ENCODE data around the gene INPP5E. TPM values are rescaled to one million over a fixed set of nuclear protein-coding genes. Genes with fewer than 3 reads are reported as not detected.

INPP5E gene
- total and polyA plus RNA-seq, 2 experiments from 2014 or later = 5.3 to 7.1 TPM

DNA sequence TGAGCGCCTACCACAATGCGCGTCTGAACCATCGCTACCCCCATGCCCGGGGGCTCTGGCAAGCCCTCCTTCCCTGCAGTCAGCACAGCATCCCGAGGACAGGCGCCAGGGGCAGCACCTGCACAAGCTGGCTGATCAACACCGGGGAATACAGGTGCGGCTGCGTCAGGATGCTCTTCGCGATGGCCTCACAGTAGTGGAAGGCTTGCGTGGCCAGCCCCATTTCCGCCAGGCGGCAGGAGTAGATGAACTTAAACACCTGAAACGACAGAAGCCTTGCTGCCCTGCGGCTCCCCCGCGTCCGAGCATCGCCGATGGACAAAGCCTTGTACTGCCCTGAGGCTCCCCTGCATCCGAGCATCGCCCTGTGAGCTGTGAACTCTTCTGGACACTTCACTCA is 17.7 kb upstream of the INPP5E start:
- H3K36me3 ChIP-seq (replicated peaks; ENCODE audit: insufficient read depth, low read depth) = no peaks in the 10 kb centered on the region

DNA sequence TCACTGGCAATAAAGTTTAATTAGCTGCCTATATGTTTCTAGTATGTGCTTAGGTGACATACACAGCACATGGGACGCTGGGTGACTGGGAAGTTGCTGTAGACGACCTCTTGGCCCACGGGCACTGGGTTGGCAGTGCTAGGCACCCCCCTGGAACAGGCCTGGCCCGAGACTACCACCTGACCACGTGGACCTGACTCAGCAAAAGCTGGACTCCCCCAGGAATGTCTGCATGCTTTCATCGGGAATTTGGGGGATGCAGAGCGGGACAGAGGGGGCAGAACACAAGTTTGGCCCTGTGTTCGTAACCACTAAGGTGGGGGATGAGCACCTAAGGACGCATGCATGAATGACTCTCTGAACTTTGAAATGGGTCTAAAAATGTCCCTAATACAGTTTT is 16.6 kb upstream of the INPP5E start:
- no peaks in the 10 kb centered on the region for H3K9me2 ChIP-seq (replicated peaks; ENCODE audit: insufficient read depth)
- no peaks in the 10 kb centered on the region for H3K36me3 ChIP-seq (replicated peaks; ENCODE audit: insufficient read depth, low read depth)
- H3K4me2 ChIP-seq = no peak overlapping the region
- H3K79me2 ChIP-seq = no peaks in the 10 kb centered on the region
- WGBS (ENCODE audit: low lambda C conversion rate, missing lambda C conversion rate) = 96% methylated on average over 9 of the region's 9 CpGs
- no peak for DNase-seq (ENCODE audit: low spot score)
- no peaks in the 10 kb centered on the region for H3K9me3 ChIP-seq (ENCODE audit: low read depth)
- no peaks in the 10 kb centered on the region for H4K20me1 ChIP-seq (ENCODE audit: insufficient read depth, poor library complexity, severe bottlenecking)
- no peak overlapping the region for H3K27ac ChIP-seq
- H2AFZ ChIP-seq = no peak overlapping the region
- no peaks in the 10 kb centered on the region for H3K27me3 ChIP-seq
- TF ChIP-seq, protein P1, sequence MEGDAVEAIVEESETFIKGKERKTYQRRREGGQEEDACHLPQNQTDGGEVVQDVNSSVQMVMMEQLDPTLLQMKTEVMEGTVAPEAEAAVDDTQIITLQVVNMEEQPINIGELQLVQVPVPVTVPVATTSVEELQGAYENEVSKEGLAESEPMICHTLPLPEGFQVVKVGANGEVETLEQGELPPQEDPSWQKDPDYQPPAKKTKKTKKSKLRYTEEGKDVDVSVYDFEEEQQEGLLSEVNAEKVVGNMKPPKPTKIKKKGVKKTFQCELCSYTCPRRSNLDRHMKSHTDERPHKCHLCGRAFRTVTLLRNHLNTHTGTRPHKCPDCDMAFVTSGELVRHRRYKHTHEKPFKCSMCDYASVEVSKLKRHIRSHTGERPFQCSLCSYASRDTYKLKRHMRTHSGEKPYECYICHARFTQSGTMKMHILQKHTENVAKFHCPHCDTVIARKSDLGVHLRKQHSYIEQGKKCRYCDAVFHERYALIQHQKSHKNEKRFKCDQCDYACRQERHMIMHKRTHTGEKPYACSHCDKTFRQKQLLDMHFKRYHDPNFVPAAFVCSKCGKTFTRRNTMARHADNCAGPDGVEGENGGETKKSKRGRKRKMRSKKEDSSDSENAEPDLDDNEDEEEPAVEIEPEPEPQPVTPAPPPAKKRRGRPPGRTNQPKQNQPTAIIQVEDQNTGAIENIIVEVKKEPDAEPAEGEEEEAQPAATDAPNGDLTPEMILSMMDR (IDR thresholded peaks at IDR 0.05; ENCODE audit: poor library complexity) = no peak
- TF ChIP-seq EZH2 (IDR thresholded peaks at IDR 0.05; ENCODE audit: borderline replicate concordance) (no peak), EZH2phosphoT487 (IDR thresholded peaks at IDR 0.05; ENCODE audit: low read depth, severe bottlenecking, unreplicated experiment) (no peak)
- H3K4me1 ChIP-seq (ENCODE audit: insufficient read depth) = no peaks in the 10 kb centered on the region
- no peak overlapping the region for H3K4me3 ChIP-seq

More for the DNA sequence above, 17.7 kb upstream of the INPP5E start:
- Histone ChIP-seq H3K27me3 (no peaks in the 10 kb centered on the region), H3K4me2 (no peak overlapping the region), H3K4me1 (ENCODE audit: insufficient read depth) (no peaks in the 10 kb centered on the region), H3K79me2 (no peaks in the 10 kb centered on the region), H3K9me3 (ENCODE audit: low read depth) (no peaks in the 10 kb centered on the region), H2AFZ (no peak overlapping the region), H3K27ac (no peak overlapping the region), H3K9me2 (replicated peaks; ENCODE audit: insufficient read depth) (no peaks in the 10 kb centered on the region), H3K4me3 (no peak overlapping the region), H4K20me1 (ENCODE audit: insufficient read depth, poor library complexity, severe bottlenecking) (no peaks in the 10 kb centered on the region)
- DNase-seq (ENCODE audit: low spot score) = no peak
- TF ChIP-seq, protein P1 (IDR thresholded peaks at IDR 0.05; ENCODE audit: poor library complexity) = no peak
- TF ChIP-seq EZH2phosphoT487 (IDR thresholded peaks at IDR 0.05; ENCODE audit: low read depth, severe bottlenecking, unreplicated experiment) (no peak), EZH2 (IDR thresholded peaks at IDR 0.05; ENCODE audit: borderline replicate concordance) (no peak)
- WGBS (ENCODE audit: low lambda C conversion rate, missing lambda C conversion rate) = 97% methylated on average over 16 of the region's 24 CpGs

DNA sequence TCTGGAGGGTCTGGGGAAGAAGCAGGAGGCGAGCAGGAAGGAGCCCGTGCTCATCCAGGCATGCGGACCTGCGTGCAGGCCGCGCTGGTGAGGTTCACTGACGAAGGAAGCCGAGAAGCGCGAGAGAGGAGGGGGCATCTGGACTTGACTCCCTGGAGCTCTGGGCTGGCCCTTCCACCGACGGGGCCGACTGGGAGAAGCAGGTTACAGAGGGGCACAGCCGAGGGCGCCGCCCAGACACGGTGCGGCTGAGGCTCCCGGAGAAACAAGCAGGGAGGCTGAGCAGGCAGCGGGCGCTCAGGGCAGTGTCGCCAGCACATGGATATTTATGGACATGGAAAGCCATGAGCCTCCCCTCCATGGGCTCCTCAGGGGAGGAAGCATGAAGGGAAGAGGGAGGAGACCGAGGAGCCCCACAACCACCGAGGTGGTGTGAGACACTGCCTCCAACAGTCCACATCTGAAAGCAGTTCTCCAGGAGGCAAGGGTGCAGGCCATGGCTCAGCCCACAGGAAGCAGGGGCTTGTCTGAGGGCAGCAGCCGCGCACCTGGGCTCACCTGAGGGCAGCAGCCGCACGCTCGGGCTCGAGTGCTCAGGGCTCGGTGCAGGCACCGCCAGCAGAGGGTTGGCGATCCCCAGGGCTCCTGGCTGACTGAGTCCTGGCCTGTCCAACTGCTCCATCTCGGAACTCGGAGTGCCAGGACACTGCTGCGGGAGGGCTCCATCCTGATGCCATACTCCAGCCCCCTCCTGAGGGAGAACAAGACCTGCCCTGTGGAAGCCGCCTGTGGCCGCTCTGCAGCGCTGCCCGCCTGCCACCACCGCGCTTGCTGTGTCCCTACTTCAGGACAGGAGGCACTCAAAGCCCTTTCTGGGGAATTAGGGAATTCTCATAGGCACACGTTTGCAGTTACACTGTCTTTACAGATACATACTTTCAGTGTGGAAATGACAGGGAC is 15.7 kb upstream of the INPP5E start:
- Histone ChIP-seq H3K9me3 (ENCODE audit: low read depth) (no peaks in the 10 kb centered on the region), H2AFZ (no peak overlapping the region), H3K4me3 (no peak overlapping the region), H3K9me2 (replicated peaks; ENCODE audit: insufficient read depth) (no peaks in the 10 kb centered on the region), H3K27me3 (no peaks in the 10 kb centered on the region), H3K4me2 (no peak overlapping the region), H3K36me3 (replicated peaks; ENCODE audit: insufficient read depth, low read depth) (no peaks in the 10 kb centered on the region), H4K20me1 (ENCODE audit: insufficient read depth, poor library complexity, severe bottlenecking) (no peaks in the 10 kb centered on the region), H3K27ac (no peak overlapping the region), H3K79me2 (no peaks in the 10 kb centered on the region), H3K4me1 (ENCODE audit: insufficient read depth) (no peaks in the 10 kb centered on the region)
- no peak for DNase-seq (ENCODE audit: low spot score)
- WGBS (ENCODE audit: low lambda C conversion rate, missing lambda C conversion rate) = 97% methylated on average over 43 of the region's 43 CpGs
- TF ChIP-seq EZH2phosphoT487 (IDR thresholded peaks at IDR 0.05; ENCODE audit: low read depth, severe bottlenecking, unreplicated experiment) = no peak
- TF ChIP-seq, protein P1 (IDR thresholded peaks at IDR 0.05; ENCODE audit: poor library complexity) = no peak
- no peak for TF ChIP-seq EZH2 (IDR thresholded peaks at IDR 0.05; ENCODE audit: borderline replicate concordance)
